Tibial nerve (tissue), 3 donors: Measurements from ENCODE around the gene BRI3.

Experiments
- EP300 ChIP-seq, 2 donors: sonication (generic); formaldehyde crosslinking; IDR thresholded peaks; one replicate each; pipeline ENCODE4 v1.6.1; 2017; ENCODE audit warnings: antibody characterized with exemption in 2 of 2, mild to moderate bottlenecking in 1 of 2
- POLR2A ChIP-seq, 2 donors: fragments of 450-650 bp; IDR thresholded peaks; one replicate each; pipeline ENCODE4 v1.6.1; 2017; ENCODE audit warnings: antibody characterized with exemption in 2 of 2, mild to moderate bottlenecking in 2 of 2, moderate library complexity in 2 of 2

DNA sequence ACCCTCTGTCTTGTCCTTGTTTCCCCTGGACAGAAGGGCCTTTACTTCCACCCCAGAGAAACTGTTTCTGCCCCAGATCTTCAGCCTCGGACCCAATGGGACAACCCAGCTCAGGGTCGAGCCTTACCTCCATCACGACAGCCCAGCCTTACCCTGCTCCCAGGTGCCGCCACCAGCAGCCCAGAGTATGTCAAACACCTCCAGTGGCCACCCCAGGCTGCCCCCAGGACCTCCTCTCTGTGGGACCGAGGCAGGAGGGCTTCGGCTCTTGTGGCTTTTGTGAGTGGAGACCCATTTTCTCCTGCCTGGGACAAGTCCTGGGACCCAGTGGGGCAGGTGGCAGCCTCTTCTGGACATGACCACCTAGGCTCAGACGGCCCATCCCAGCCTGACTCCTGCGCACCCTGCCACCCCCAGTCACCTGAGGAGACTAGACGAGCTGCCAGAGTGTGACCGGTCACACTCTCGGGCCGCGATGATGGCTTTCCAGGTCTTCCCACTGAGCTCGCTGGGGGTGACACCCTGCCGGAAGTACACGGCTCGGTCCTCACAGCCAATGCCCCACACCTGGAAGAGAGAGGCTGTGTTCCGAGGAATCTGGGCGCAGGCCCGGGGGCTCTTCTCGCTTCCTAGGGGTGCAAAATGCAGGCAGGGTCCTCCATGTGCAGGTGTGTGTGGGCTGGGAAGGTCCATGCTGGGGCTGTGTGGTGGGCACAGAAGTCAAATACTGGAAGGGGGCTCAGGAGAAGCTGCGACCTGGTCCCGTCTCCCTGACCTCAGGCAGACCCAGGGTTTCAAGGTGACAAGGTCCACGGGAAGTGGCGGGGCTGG is 44.9 kb upstream of the BRI3 start:
- TF ChIP-seq EP300 (IDR thresholded peaks at IDR 0.05) (no peak), POLR2A (IDR thresholded peaks at IDR 0.05) (no peak)
